Subcutaneous abdominal adipose tissue (tissue), 5 donors: ENCODE results near the gene R3HDM1.
"Not testable (repeated sequence)": the region's sequence is repeated elsewhere in the genome, so short reads cannot be mapped to it uniquely, and the experiment has no call there.

Experiments used
- H3K27ac ChIP-seq: one replicate; pipeline ENCODE4 v1.7.0; 2013; ENCODE audit warnings: low read depth, mild to moderate bottlenecking, inconsistent platforms, low read length, moderate library complexity
- H3K27me3 ChIP-seq, 5 donors: one replicate each; pipeline ENCODE4 v1.7.0; 2013; ENCODE audit warnings: low read length in 5 of 5, inconsistent platforms in 1 of 5; ENCODE audit not compliant: control insufficient read depth in 5 of 5, insufficient read depth in 4 of 5
- H3K36me3 ChIP-seq, 5 donors: one replicate each; pipeline ENCODE4 v1.7.0; 2013; ENCODE audit warnings: low read length in 5 of 5; ENCODE audit not compliant: control insufficient read depth in 5 of 5, insufficient read depth in 5 of 5
- H3K4me1 ChIP-seq, 5 donors: one replicate each; pipeline ENCODE4 v1.7.0; 2013; ENCODE audit warnings: low read length in 5 of 5, mild to moderate bottlenecking in 3 of 5, moderate library complexity in 1 of 5; ENCODE audit not compliant: control insufficient read depth in 5 of 5, insufficient read depth in 5 of 5
- H3K4me3 ChIP-seq, 5 donors: one replicate each; pipeline ENCODE4 v1.7.0; 2013; ENCODE audit warnings: low read length in 5 of 5, low read depth in 1 of 5
- H3K9ac ChIP-seq, 5 donors: one replicate each; pipeline ENCODE4 v1.7.0; 2013; ENCODE audit warnings: low read length in 5 of 5, mild to moderate bottlenecking in 4 of 5, moderate library complexity in 3 of 5
- H3K9me3 ChIP-seq, 5 donors: one replicate each; pipeline ENCODE4 v1.7.0; 2013; ENCODE audit warnings: low read length in 5 of 5; ENCODE audit not compliant: control insufficient read depth in 5 of 5
- donor health status: healthy.
- donor health status: healthy.
- donor health status: healthy.
- donor health status: healthy.
- donor health status: healthy.

R3HDM1 gene

GRCh38 chr2:135600915-135601314 is 69.6 kb downstream of the R3HDM1 start:
- Histone ChIP-seq H3K27me3 (no peaks in the 10 kb centered on the region), H3K4me3 (no peak overlapping the region), H3K36me3 (peaks cover 0 to 22% (median 9%) of the 10 kb centered on the region in 5 donors), H3K9me3 (no peaks in the 10 kb centered on the region), H3K9ac (no peak overlapping the region), H3K27ac (no peak overlapping the region), H3K4me1 (no peaks in the 10 kb centered on the region)

- no peaks in the 10 kb centered on the region for H3K4me1 ChIP-seq
- peaks cover 0 to 27% (median 13%) of the 10 kb centered on the region in 5 donors for H3K36me3 ChIP-seq
- H3K27me3 ChIP-seq = no peaks in the 10 kb centered on the region
- no peak overlapping the region for H3K9ac ChIP-seq
- H3K4me3 ChIP-seq = no peak overlapping the region
- H3K9me3 ChIP-seq = no peaks in the 10 kb centered on the region
- no peak overlapping the region for H3K27ac ChIP-seq
Measured at GRCh38 chr2:135603543-135603942, 72.3 kb downstream of the R3HDM1 start.

- Histone ChIP-seq H3K27me3 (no peaks in the 10 kb centered on the region), H3K4me3 (no peak overlapping the region), H3K36me3 (peaks cover 0 to 28% (median 15%) of the 10 kb centered on the region in 5 donors), H3K4me1 (no peaks in the 10 kb centered on the region), H3K9ac (no peak overlapping the region), H3K27ac (no peak overlapping the region), H3K9me3 (no peaks in the 10 kb centered on the region)
Measured at GRCh38 chr2:135607561-135607960, 76.3 kb downstream of the R3HDM1 start.

DNA sequence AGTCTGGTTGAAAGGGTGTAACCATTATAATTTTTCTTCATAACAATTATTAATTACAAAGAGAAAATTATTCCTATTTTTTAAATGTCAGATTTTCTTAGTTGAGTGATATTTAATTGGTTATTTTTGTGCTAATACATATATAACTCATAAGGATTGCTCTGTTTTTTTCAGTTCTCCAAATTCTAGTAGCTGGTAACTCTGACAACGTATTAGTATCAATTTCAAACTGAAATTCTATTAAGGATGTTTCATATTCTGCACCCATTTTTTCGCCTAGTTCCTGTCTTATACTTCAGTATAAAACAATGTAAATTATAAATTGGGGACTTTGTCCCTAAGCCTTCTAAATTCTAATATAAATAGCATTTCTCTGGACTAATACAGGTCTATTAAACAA is 81.0 kb downstream of the R3HDM1 start:
- H3K36me3 ChIP-seq = peaks cover 0 to 7% (median 2%) of the 10 kb centered on the region in 5 donors
- no peaks in the 10 kb centered on the region for H3K9me3 ChIP-seq
- H3K9ac ChIP-seq = no peak overlapping the region
- no peak overlapping the region for H3K4me3 ChIP-seq
- H3K27ac ChIP-seq = no peak overlapping the region
- H3K4me1 ChIP-seq = no peaks in the 10 kb centered on the region
- no peaks in the 10 kb centered on the region for H3K27me3 ChIP-seq

GRCh38 chr2:135615404-135615803 is 84.1 kb downstream of the R3HDM1 start:
- H3K4me3 ChIP-seq = no peak overlapping the region

DNA sequence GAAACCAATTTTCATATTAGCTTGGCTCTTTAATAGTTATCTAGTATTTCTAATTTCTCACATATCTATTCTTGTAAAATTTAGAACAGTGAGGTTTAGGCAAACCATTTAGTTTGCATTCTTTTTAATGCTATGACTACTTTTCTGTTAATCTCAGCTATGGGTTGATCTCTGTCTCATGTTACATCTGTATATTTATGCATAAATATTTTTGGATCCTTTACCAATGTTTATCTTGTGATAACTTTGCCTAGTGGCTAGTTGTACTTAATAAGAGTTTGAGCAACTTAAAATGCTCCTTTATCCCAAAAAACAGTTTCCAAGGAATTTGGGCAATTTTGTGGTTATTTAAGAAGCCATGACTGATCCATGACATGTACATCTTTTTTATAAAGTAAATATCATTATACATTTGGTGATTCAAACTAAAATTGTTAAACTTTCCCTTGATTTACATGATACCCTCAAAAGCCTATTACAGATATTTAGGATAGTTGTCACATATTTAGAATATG is 86.3 kb downstream of the R3HDM1 start:
- H3K4me1 ChIP-seq = no peaks in the 10 kb centered on the region
- no peak overlapping the region for H3K4me3 ChIP-seq
- no peaks in the 10 kb centered on the region for H3K9me3 ChIP-seq
- no peak overlapping the region for H3K9ac ChIP-seq
- H3K27me3 ChIP-seq = no peaks in the 10 kb centered on the region
- no peak overlapping the region for H3K27ac ChIP-seq
- H3K36me3 ChIP-seq = peaks cover 0 to 6% (median 0%) of the 10 kb centered on the region in 5 donors

More at GRCh38 chr2:135615404-135615803, 84.1 kb downstream of the R3HDM1 start:
- peaks cover 0 to 4% (median 0%) of the 10 kb centered on the region in 5 donors for H3K36me3 ChIP-seq
- H3K27ac ChIP-seq = no peak overlapping the region
- no peak overlapping the region for H3K9ac ChIP-seq
- H3K4me1 ChIP-seq = no peaks in the 10 kb centered on the region
- no peaks in the 10 kb centered on the region for H3K9me3 ChIP-seq
- no peaks in the 10 kb centered on the region for H3K27me3 ChIP-seq

GRCh38 chr2:135620198-135620597 is 88.9 kb downstream of the R3HDM1 start:
- Histone ChIP-seq H3K9me3 (no peaks in the 10 kb centered on the region), H3K27me3 (no peaks in the 10 kb centered on the region), H3K27ac (no peak overlapping the region), H3K4me1 (no peaks in the 10 kb centered on the region), H3K9ac (no peak overlapping the region), H3K36me3 (peaks cover 0 to 18% (median 4%) of the 10 kb centered on the region in 5 donors), H3K4me3 (no peak overlapping the region)

DNA sequence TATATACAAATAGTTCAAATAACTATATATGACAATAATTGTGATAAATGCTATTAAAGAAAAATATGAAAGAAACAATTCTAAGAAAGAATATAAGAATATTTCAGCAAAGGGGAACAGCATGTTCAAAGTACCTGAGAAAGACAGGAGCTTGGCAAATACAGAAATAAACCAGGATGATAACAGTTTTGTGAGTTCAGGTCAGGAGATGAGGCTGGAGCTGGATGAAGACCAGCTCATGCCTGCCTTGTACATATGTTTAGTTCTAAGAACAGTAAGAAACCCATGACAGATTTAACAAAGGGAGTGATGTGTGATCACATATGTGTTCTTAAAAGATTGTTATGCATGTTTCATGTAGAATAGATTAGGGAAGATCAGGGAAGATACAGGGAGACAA is 98.2 kb downstream of the R3HDM1 start:
- Histone ChIP-seq H3K9ac (no peak overlapping the region), H3K4me3 (no peak overlapping the region), H3K4me1 (no peaks in the 10 kb centered on the region), H3K27me3 (no peaks in the 10 kb centered on the region), H3K27ac (no peak overlapping the region), H3K9me3 (no peaks in the 10 kb centered on the region), H3K36me3 (peaks cover 2 to 12% (median 7%) of the 10 kb centered on the region in 5 donors)

- not testable (repeated sequence) for H3K27me3 ChIP-seq, H3K4me3 ChIP-seq, H3K4me1 ChIP-seq, H3K27ac ChIP-seq, H3K9ac ChIP-seq, H3K9me3 ChIP-seq
- peaks cover 2 to 12% (median 7%) of the 10 kb centered on the region in 5 donors for H3K36me3 ChIP-seq
Measured at GRCh38 chr2:135630034-135630433, 98.8 kb downstream of the R3HDM1 start.

- no peaks in the 10 kb centered on the region for H3K27me3 ChIP-seq
- no peaks in the 10 kb centered on the region for H3K9me3 ChIP-seq
- peaks cover 2 to 15% (median 8%) of the 10 kb centered on the region in 5 donors for H3K36me3 ChIP-seq
- H3K4me3 ChIP-seq = no peak overlapping the region
- H3K4me1 ChIP-seq = no peaks in the 10 kb centered on the region
- H3K9ac ChIP-seq = no peak overlapping the region
- no peak overlapping the region for H3K27ac ChIP-seq
Measured at GRCh38 chr2:135630488-135630887, 99.2 kb downstream of the R3HDM1 start.
